AG09309 (cell line): ENCODE measurements around the gene ORMDL1.

Experiments
- DNase-seq: peaks from one replicate; pipeline ENCODE4 v3.0.0-alpha.2; 2010; ENCODE audit warnings: low read depth
- H3K4me3 ChIP-seq: 2 replicates; pipeline ENCODE4 v1.5.1; 2011; ENCODE audit warnings: mild to moderate bottlenecking, low read depth, low read length, moderate library complexity; ENCODE audit not compliant: control insufficient read depth
- TF ChIP-seq, protein P1 (sequence below): IDR thresholded peaks from 2 replicates; pipeline ENCODE4 v1.5.1; 2011; ENCODE audit warnings: mild to moderate bottlenecking, low read depth, low read length, inconsistent platforms; ENCODE audit not compliant: insufficient read depth, control insufficient read depth; ENCODE audit errors: missing control alignments

The ORMDL1 gene

DNA sequence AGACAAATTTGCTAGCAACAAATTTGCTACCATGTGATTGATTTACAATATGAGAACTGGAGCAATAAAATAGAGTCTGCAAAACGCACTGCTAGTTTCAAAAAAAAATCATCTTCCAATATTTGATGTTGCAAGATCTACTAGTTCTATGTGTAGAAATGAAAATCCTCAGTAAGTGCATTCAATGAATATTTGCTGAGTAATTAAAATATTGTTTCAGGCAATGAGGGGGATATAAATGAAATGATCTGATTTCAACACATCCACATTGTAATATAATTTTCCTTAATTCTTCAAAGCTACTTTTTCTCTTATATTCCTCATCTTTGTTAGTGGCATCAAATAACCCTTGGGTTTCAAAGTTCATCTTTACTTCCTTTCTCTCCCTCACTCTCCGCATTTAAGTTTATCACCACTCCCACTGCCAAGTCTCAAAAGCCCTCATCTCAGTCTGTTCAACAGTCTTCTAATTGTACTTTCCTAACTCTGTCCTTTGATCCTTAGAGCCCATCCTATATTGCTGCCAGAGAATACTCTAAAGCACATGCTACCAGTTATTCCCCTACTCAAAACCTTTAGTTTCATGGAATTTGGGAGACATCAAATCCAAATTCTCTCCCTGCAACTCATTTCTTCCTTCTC is 27.7 kb downstream of the ORMDL1 start:
- TF ChIP-seq, protein P1, sequence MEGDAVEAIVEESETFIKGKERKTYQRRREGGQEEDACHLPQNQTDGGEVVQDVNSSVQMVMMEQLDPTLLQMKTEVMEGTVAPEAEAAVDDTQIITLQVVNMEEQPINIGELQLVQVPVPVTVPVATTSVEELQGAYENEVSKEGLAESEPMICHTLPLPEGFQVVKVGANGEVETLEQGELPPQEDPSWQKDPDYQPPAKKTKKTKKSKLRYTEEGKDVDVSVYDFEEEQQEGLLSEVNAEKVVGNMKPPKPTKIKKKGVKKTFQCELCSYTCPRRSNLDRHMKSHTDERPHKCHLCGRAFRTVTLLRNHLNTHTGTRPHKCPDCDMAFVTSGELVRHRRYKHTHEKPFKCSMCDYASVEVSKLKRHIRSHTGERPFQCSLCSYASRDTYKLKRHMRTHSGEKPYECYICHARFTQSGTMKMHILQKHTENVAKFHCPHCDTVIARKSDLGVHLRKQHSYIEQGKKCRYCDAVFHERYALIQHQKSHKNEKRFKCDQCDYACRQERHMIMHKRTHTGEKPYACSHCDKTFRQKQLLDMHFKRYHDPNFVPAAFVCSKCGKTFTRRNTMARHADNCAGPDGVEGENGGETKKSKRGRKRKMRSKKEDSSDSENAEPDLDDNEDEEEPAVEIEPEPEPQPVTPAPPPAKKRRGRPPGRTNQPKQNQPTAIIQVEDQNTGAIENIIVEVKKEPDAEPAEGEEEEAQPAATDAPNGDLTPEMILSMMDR: no peak
- no peak for DNase-seq
- no peak overlapping the region for H3K4me3 ChIP-seq

DNA sequence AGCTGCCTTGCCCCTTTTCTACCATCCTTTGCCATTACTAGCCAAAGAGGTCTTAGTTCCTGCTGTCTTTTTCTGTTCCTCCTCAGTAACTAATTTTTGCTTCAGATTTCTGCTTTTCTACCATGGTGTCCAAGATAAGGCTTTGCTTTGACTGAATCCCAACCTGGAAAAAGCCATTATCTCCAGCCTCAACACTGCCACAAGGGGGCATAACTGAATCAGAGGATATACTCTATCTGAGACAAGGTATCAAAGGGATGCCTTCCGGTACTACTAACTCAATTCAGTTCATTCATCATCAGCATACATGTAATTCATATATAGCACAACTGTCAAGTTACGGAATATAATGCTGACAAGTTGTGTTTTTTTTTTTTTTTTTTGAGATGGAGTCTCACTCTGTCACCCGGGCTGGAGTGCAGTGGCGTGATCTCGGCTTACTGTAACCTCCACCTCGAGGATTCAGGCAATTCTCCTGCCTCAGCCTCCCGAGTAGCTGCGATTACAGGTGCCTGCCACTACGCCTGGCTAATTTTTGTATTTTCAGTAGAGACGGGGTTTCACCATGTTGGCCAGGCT is 33.0 kb downstream of the ORMDL1 start:
- H3K4me3 ChIP-seq: no peak overlapping the region
- DNase-seq: no peak
- TF ChIP-seq, protein P1: peak; percentile 73

DNA sequence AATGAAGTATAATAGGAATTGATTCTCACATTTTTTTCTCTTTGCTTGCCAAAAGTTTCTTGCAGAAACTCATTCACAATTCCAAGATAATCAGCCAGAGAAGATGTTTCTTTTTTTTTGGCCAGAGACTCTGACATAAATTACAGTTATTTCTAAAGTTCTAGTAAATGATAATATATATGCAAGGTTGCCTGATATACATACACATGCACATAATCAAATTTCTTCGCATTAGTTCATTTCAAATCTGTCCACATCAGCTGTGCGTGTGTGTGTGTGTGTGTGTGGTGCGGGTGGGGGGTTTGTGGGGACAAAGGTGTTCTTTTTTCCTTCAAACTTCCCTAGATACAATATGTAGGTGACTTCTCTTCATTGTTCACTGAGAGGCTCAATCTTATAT is 54.7 kb downstream of the ORMDL1 start:
- no peak overlapping the region for H3K4me3 ChIP-seq
- DNase-seq: no peak
- TF ChIP-seq, protein P1: no peak

DNA sequence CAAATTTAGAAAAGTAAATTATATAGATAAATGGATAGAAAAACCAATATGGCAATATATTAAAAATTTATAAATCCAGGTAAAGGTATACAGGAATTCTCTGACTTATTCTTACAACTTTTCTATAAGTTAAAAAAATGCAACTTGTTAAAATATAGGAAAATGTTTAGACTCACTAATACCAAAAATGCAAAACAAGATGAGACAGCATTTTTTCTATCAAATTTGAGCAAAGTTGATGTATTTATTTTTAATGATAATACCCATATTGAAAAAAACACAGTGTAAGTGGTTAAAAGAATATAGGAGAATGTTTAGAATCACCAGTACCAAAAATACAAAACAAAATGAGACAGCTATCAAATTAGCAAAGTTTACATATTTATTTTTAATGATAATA is 57.3 kb downstream of the ORMDL1 start:
- DNase-seq: no peak
- no peak overlapping the region for H3K4me3 ChIP-seq
- TF ChIP-seq, protein P1: no peak

DNA sequence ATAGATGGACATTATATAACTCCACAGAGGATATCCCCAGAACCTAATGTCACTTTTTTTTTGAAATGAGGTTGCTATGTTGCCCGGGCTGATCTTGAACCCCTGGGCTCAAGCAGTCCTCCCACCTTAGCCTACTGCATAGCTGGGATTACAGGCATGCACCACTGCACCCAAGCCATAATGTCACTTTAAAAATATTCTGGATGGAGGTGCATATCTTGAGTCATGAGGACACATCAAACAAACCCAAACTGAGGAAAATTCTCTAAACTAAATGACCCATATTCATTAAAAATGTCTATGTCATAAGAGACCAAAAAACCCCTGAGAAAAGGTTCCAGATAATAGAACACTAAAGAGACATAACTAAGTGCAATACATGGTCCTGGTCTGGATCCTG is 57.9 kb downstream of the ORMDL1 start:
- H3K4me3 ChIP-seq: no peak overlapping the region
- TF ChIP-seq, protein P1: no peak
- DNase-seq: no peak

DNA sequence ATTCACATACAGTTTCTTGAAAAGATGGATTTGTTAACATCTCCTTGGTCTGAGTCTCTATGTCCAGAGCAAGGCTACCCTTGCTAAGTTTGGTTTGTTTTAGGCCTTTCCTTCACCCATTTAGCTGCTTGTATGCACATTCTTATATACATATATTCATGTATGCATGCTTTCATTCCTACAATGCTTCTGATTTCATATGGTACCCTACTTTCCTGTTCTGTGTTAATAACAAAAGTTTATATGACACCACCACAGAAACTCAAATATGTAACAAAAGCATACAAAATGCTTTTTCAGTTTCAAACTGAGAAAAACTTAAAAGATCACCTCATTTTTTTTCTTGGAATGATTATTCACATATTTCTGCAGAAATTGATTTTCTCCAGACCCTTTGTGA is 60.9 kb downstream of the ORMDL1 start:
- TF ChIP-seq, protein P1: no peak
- no peak overlapping the region for H3K4me3 ChIP-seq
- DNase-seq: no peak
